Measurements from ENCODE around the gene CEP41. TPM values are rescaled to one million over a fixed set of nuclear protein-coding genes. Genes with fewer than 3 reads are reported as not detected.
A peak's percentile ranks its signal among the peaks of the same experiment; 100 is the strongest.

The CEP41 gene
- total and polyA plus RNA-seq, 2 donors (not counting 3 experiments of a cell fraction or from before 2014, with no cell fraction given): 19.5 to 26.8 TPM

DNA sequence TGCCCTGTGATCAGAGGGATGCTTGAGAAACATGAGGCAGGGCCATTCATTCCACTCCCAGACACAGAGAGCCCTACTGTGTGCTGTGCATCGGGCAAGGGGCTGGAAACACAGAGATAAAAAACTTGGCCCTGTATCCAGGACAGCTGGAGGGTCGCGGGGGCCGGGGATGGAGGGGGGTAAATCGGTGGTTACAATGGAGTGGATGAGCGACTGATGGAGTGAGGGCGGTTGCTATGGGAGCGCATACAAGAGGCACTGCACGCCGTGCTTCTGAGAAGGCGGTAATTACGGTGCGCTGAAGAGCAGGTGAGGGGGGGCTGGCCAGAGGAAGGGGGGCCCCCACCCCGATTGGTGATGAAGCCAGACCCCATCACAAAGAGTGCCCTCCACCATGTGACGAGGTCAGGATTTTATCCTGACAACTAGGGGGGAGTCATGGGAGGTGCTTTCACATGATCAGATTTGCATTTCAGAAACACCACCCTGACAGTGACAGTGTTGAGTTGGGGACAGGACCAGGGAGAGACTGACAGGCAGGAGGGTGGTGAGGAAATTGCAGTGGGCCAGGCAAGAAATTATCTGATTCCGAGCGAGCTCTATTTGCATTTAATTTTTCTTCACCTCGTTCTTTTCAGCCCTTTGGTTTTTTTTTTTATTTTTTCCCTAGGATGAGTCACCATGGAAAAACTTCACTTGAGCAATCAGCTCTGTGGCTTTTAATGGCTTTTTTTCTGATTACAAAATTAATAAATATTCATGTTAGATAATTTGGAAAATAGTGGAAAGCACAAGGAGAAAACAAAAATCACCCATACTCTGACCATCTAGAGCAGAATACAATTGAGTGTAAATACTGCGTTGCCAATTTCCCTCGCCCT is 88.4 kb downstream of the CEP41 start:
- H3K9ac ChIP-seq (replicated peaks; ENCODE audit: extremely low read depth, insufficient read depth, low read length): no peak overlapping the region
- dilution Hi-C loops (cut with MboI; ENCODE audit: extremely low pct_ligation_motif_present, low sequenced_read_pairs): no loop called here
- peak overlapping the region; percentile 53 for H2AFZ ChIP-seq (ENCODE audit: low read depth, low read length)
- CTCF ChIA-PET: interaction anchor here (0.8 to 1.1 kb wide), 5 partner anchors 13 to 406 kb away, joined by 3 to 5 read pairs (median 4); no protein-coding TSS in a partner anchor
- intact Hi-C loops (cut with micrococcal nuclease): no loop called here
- no peaks in the 10 kb centered on the region for H3K79me2 ChIP-seq (ENCODE audit: control insufficient read depth, insufficient read depth, low read length)
- H3K9me1 ChIP-seq (replicated peaks; ENCODE audit: control insufficient read depth, extremely low read depth, insufficient read depth, low read length): no peaks in the 10 kb centered on the region
- H3K27ac ChIP-seq (ENCODE audit: insufficient read depth, low read depth, low read length): no peak overlapping the region
- no peak overlapping the region for H3K4me2 ChIP-seq (ENCODE audit: insufficient read depth, low read length)
- TF ChIP-seq, protein P1, sequence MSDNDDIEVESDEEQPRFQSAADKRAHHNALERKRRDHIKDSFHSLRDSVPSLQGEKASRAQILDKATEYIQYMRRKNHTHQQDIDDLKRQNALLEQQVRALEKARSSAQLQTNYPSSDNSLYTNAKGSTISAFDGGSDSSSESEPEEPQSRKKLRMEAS (IDR thresholded peaks at IDR 0.05; ENCODE audit: insufficient read depth, insufficient read length): no peak
- TF ChIP-seq EZH2 (IDR thresholded peaks at IDR 0.05; ENCODE audit: borderline replicate concordance, low read depth, low read length, severe bottlenecking) (no peak), FOS (IDR thresholded peaks at IDR 0.05; ENCODE audit: borderline replicate concordance, insufficient read depth, low read length) (peak; percentile 86), MYC (IDR thresholded peaks at IDR 0.05; ENCODE audit: low read depth, low read length) (no peak), POLR2AphosphoS5 (IDR thresholded peaks at IDR 0.05; ENCODE audit: insufficient read depth, low read depth, low read length) (no peak), POLR2A (IDR thresholded peaks at IDR 0.05; ENCODE audit: low read depth, low read length) (no peak), JUN (IDR thresholded peaks at IDR 0.05; ENCODE audit: borderline replicate concordance, insufficient read depth, insufficient read length, low read depth) (peak; percentile 56), GATA2 (IDR thresholded peaks at IDR 0.05; ENCODE audit: insufficient read depth, insufficient read length, low read depth, low read length) (no peak)
- TF ChIP-seq, protein P2, sequence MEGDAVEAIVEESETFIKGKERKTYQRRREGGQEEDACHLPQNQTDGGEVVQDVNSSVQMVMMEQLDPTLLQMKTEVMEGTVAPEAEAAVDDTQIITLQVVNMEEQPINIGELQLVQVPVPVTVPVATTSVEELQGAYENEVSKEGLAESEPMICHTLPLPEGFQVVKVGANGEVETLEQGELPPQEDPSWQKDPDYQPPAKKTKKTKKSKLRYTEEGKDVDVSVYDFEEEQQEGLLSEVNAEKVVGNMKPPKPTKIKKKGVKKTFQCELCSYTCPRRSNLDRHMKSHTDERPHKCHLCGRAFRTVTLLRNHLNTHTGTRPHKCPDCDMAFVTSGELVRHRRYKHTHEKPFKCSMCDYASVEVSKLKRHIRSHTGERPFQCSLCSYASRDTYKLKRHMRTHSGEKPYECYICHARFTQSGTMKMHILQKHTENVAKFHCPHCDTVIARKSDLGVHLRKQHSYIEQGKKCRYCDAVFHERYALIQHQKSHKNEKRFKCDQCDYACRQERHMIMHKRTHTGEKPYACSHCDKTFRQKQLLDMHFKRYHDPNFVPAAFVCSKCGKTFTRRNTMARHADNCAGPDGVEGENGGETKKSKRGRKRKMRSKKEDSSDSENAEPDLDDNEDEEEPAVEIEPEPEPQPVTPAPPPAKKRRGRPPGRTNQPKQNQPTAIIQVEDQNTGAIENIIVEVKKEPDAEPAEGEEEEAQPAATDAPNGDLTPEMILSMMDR (IDR thresholded peaks at IDR 0.05; ENCODE audit: extremely low read depth in 1 of 2, insufficient read depth in 1 of 2, low read depth in 1 of 2, low read length in 2 of 2): no peak
- FAIRE-seq (peak; percentile 61), DNase-seq (ENCODE audit: low read depth, low spot score) (peak; percentile 62)
- no peaks in the 10 kb centered on the region for H3K9me3 ChIP-seq (replicated peaks; ENCODE audit: control insufficient read depth, insufficient read depth, low read length)
- no peaks in the 10 kb centered on the region for H3K27me3 ChIP-seq (ENCODE audit: control insufficient read depth in 2 of 2, insufficient read depth in 2 of 2, low read length in 2 of 2)
- H3K4me3 ChIP-seq (replicated peaks in 1 of 3; ENCODE audit: insufficient read depth in 1 of 3, low read depth in 1 of 3, low read length in 3 of 3): no peak overlapping the region
- POLR2A ChIA-PET: no interaction called here
- peaks cover 4% of the 10 kb centered on the region for H3K4me1 ChIP-seq (ENCODE audit: control insufficient read depth, extremely low read depth, insufficient read depth, low read length)
- H3K36me3 ChIP-seq (ENCODE audit: control insufficient read depth in 2 of 2, extremely low read depth in 1 of 2, insufficient read depth in 2 of 2, low read length in 2 of 2): no peaks in the 10 kb centered on the region
- H4K20me1 ChIP-seq (replicated peaks; ENCODE audit: control insufficient read depth, extremely low read depth, insufficient read depth, low read length): no peaks in the 10 kb centered on the region
- BruUV-seq (replicated peaks): no TSS peak

Measured in endothelial cell of umbilical vein (primary cell).